Embryonic facial prominence (tissue), 1 donor: ENCODE data around the gene PARG.
"Not testable (repeated sequence)": the region's sequence is repeated elsewhere in the genome, so short reads cannot be mapped to it uniquely, and the experiment has no call there.

ENCODE experiments used
- DNase-seq: peaks from one replicate; pipeline ENCODE4 v3.0.0-alpha.2; 2016; ENCODE audit errors: extremely low spot score

Gene PARG

DNA sequence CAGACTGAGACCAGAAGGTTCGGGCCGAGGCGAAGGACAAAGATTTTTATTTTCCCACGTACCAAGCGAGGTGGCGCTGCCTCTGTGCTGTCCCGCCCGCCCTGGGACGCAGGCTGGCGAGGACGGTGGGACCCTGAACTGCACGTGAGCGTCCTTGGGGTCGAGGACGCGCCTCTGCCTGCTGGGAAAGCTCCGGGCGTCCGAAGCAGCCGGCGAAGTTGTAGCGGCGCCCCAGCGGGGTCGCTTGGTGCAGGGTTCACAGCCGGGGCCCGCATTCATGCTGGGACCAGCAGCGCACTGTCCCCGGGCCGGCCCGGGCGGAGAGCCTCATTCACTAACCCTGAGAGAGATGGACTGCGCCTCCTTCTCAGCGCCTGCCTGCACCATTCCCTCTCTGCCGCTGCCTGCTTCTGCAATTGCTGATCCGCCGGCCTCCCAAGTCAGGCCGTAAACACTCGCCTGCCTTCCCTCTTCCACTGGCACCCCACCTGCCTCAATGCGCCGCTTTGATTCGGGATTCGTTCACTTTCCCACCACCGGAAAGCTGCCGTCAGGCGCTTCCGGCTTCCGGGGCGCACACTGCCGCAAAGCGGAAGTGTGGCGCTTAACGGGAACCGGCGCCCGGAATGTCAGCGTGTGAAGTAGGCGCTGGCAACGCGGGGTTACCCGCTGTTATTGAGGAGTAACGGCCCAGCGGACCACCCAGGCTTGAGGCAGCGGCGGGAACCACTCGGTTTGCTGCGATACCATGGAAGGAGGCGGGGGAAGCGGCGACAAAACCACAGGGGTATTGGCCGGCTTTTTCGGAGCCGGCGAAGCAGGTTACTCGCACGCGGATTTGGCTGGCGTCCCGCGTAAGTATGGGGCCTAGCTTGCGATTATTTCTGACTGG is at the start of gene PARG, which contains the start of gene TIMM23B:
Gene PARG (minus strand): TSS at position 581 of the 892 bp plus-strand sequence. CDS start 302 bp downstream, at position 279.
Gene TIMM23B (plus strand): TSS at position 607 of the 892 bp plus-strand sequence. CDS start 142 bp downstream, at position 749.
- DNase-seq = peak; percentile 27

- not testable (repeated sequence) for DNase-seq
Measured at GRCh38 chr10:49988376-49988775, 46.5 kb upstream of the PARG start, which contains the start of gene AGAP6. AGAP6 (plus strand) TSS chr10:49988406; CDS start chr10:49988716, 310 bp downstream.

DNA sequence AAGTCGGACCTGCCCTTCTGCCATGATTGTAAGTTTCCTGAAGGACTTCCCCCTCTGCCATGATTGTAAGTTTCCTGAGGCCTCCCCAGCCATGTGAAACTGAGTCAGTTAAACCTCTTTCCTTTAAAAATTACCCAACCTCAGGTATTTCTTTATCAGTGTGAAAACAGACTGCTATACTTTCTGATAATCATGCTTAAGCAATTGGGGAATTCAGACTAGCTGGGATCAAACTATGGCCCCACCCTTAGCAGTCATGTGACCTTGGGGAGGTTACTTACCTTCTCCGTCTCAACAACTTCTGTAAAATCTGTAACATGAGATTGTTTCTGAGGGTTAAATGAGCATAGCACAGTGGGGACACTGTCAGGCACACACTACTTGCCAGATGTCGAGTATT is 45.4 kb upstream of the PARG start:
- DNase-seq = not testable (repeated sequence)

GRCh38 chr10:49977756-49978155 is 35.9 kb upstream of the PARG start:
- not testable (repeated sequence) for DNase-seq

DNA sequence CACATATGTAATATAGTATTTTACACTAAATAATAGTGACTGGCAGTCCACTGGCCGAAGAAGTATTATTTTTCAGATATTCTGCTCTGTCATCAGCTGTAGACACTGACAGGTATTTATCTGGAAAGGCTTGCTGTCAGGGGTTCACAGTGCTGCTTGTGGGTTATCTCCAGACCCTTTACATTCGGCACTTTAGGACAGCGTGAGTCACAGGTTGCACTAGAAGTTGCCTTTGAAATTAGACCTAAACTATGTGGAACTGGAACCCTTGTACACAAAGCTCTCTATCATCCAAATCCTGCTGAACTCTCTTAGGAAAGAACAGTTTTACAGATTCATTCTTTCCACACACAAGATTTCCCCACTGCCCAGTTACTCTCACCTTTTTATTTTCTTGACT is 30.3 kb upstream of the PARG start:
- DNase-seq = not testable (repeated sequence)

- DNase-seq = not testable (repeated sequence)
Measured at GRCh38 chr10:49971466-49971865, 29.6 kb upstream of the PARG start.

DNA sequence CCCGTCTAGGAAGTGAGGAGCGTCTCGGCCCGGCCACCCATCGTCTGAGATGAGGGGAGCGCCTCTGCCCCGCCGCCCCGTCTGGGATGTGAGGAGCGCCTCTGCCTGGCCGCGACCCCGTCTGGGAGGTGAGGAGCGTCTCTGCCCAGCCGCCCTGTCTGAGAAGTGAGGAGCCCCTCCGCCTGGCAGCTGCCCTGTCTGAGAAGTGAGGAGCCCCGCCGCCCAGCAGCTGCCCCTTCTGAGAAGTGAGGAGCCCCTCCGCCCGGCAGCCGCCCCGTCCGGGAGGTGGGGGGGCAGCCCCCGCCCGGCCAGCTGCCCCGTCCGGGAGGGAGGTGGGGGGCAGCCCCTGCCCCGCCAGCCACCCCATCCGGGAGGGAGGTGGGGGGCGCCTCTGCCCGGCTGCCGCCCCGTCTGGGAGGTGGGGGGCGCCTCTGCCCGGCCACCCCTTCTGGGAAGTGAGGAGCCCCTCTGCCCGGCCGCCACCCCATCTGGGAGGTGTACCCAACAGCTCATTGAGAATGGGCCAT is 28.6 kb upstream of the PARG start:
- not testable (repeated sequence) for DNase-seq

GRCh38 chr10:49953122-49953521 is 11.3 kb upstream of the PARG start:
- DNase-seq = not testable (repeated sequence)

GRCh38 chr10:49952006-49952405 is 10.2 kb upstream of the PARG start:
- DNase-seq = not testable (repeated sequence)

- DNase-seq = not testable (repeated sequence)
Measured at GRCh38 chr10:49948737-49949136, 6.9 kb upstream of the PARG start.

DNA sequence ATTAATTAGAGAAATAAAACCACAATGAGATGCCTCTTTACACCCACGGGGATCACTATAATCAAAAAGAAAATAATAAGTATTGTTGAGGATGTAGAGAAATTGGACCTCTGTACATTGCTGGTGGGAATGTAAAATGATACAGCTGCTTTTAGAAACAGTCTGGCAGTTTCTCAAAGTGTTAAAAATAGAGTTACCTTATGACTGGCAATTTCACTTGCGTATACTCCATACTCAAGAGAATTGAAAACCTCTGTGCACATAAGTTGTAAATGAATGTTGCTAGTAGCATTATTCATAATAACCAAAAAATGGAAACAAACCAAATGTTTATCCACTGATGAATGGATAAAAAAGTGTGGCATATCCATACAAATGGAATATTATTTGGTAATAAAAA is 6.3 kb upstream of the PARG start:
- DNase-seq = not testable (repeated sequence)

DNA sequence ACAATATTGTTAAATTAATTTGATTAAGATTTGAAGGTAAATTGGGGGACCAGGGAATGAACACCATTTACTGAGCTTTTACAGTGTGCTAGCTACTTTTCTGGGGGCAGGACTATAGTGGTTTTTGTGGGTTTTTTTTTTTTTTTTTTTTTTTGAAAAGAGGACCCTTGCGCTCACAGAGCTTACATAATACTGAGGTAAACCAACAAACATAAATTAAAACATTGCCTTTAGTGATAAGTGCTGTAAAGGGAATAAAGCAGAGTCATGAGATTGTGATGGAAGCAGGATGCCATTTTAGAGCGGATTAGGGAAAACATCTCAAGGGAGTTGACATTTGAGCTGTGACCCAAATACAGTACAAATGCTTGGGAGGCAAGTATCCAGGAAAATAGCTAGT is 1.8 kb upstream of the PARG start:
- DNase-seq = not testable (repeated sequence)

- DNase-seq = not testable (repeated sequence)
Measured at GRCh38 chr10:49942339-49942705, 495 bp upstream of the PARG start.

- DNase-seq = not testable (repeated sequence)
Measured at GRCh38 chr10:49931959-49932728, 9.7 kb downstream of the PARG start.

GRCh38 chr10:49931276-49931675 is 10.6 kb downstream of the PARG start:
- DNase-seq = not testable (repeated sequence)

GRCh38 chr10:49923572-49923971 is 18.3 kb downstream of the PARG start:
- DNase-seq = not testable (repeated sequence)

DNA sequence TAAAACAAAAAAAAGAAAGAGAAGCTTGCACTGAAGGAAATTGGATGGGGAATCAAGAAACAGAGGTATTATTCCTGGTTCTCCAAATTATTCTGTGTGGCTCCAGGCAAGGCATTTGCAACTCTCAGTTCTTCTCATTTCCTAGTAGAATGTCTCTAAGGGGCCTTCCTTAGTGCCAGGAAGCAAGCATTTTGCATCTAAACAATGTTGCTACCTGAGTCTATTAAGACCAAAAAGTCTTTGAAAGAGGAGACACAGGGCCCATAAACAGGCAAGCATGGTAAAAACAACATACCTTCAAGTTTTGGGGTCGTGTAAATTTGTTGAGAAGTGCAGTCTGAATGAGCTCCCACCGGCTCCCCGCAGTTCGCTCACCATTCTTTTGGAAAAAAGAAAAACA is 19.8 kb downstream of the PARG start:
- not testable (repeated sequence) for DNase-seq

DNA sequence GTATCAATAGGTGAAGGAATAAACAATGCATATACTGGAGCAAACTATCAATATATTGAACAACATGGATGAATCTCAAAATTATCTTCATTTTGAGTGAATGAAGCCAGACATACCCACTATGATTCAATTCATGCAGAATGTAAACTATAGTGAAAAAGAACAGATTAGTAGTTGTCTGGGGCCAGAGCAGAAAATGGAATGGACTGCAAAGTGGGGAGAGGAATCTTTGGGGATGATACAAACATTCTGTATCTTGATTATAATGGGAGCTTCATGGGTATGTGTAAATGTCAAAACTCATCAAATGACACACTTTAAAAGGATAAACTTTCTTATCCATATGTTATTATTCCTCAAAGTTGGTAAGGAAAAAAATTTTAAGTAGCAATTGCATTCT is 23.9 kb downstream of the PARG start:
- DNase-seq = not testable (repeated sequence)

- DNase-seq = not testable (repeated sequence)
Measured at GRCh38 chr10:49916451-49916850, 25.4 kb downstream of the PARG start.

GRCh38 chr10:49910295-49910694 is 31.5 kb downstream of the PARG start:
- DNase-seq = not testable (repeated sequence)

- DNase-seq = not testable (repeated sequence)
Measured at GRCh38 chr10:49908290-49909080, 33.3 kb downstream of the PARG start.
